Stomach (tissue), 4 donors: ENCODE data around the gene TUBGCP2.

Experiments used
- EP300 ChIP-seq: sonication (generic); formaldehyde crosslinking; IDR thresholded peaks from one replicate; pipeline ENCODE4 v1.6.1; 2017; ENCODE audit warnings: antibody characterized with exemption
- POLR2A ChIP-seq, 4 donors: fragments of 450-650 bp; IDR thresholded peaks; one replicate each; pipeline ENCODE4 v1.6.1; 2016; ENCODE audit warnings: antibody characterized with exemption in 4 of 4, control low read depth in 2 of 4, mild to moderate bottlenecking in 1 of 4, moderate library complexity in 1 of 4
- POLR2AphosphoS5 ChIP-seq, 3 donors: sonication (generic); formaldehyde crosslinking; IDR thresholded peaks; one replicate each; pipeline ENCODE4 v1.6.1; 2016; ENCODE audit warnings: antibody characterized with exemption in 3 of 3
- TF ChIP-seq, protein P1 (sequence below), 7 experiments: fragments of 450-650 bp in 4 of 7; fragments of 200-600 bp in 3 of 7; sonication (generic) in 3 of 7; IDR thresholded peaks; one replicate each; pipeline ENCODE4 v1.5.1; 2016 to 2019; ENCODE audit warnings: antibody characterized with exemption in 7 of 7, control low read depth in 2 of 7, mild to moderate bottlenecking in 1 of 7

DNA sequence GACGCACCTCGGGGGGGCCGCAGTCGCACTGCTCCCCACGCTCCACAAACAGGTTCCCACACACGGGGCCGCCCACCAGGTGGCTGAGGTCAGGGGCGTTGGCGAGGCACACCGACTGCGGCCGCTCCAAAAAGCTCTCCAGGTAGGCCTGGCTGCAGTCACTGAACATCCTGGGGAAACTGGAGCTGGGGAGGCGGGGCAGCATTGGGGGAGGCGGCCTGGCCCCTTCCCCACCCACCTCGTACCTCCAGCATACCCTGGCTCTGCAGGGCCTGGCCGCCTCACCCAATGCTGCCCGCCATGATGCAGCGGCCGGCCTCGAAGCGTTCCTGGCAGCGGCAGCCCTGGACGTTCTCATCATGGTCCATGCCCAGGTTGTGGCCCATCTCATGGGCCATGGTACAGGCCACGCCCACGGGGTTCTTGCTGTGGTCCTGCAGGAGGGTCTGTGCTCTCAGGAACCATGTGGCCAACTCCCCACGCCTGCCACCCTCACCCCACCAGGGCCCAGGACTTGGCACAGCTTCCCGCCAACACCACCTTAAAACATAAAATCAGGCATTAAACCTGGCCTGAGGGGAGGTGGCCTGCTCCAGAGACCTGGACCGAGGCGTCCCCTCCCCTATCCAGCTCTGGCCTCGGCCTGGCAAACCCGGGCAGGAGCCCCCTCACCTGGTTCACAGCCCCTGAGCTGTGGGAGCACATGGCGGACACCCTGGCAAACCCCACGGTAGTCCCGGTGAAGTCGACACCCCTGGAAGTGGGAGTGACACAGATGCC is 37.0 kb downstream of the TUBGCP2 start:
- TF ChIP-seq, protein P1, sequence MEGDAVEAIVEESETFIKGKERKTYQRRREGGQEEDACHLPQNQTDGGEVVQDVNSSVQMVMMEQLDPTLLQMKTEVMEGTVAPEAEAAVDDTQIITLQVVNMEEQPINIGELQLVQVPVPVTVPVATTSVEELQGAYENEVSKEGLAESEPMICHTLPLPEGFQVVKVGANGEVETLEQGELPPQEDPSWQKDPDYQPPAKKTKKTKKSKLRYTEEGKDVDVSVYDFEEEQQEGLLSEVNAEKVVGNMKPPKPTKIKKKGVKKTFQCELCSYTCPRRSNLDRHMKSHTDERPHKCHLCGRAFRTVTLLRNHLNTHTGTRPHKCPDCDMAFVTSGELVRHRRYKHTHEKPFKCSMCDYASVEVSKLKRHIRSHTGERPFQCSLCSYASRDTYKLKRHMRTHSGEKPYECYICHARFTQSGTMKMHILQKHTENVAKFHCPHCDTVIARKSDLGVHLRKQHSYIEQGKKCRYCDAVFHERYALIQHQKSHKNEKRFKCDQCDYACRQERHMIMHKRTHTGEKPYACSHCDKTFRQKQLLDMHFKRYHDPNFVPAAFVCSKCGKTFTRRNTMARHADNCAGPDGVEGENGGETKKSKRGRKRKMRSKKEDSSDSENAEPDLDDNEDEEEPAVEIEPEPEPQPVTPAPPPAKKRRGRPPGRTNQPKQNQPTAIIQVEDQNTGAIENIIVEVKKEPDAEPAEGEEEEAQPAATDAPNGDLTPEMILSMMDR (IDR thresholded peaks at IDR 0.05), result no peak
- TF ChIP-seq POLR2AphosphoS5 (IDR thresholded peaks at IDR 0.05) (no peak), EP300 (no peak), POLR2A (IDR thresholded peaks at IDR 0.05) (no peak)
